Activated CD4-positive, alpha-beta T cell treated with anti-CD3 and anti-CD28 coated beads for 4 hours (primary cell): ENCODE measurements around the gene NDUFS3.

Experiments
- DNase-seq, 2 donors: peaks; one replicate each; pipeline ENCODE4 v3.0.0-alpha.2; 2020

NDUFS3 gene

GRCh38 chr11:47592251-47592650, 13.4 kb downstream of the NDUFS3 start:
- DNase-seq, result no peak

GRCh38 chr11:47592970-47593369, 14.1 kb downstream of the NDUFS3 start:
- no peak for DNase-seq

- no peak for DNase-seq
Measured at GRCh38 chr11:47593492-47593933, 14.6 kb downstream of the NDUFS3 start.

- no peak for DNase-seq
Measured at GRCh38 chr11:47593934-47594855, 15.3 kb downstream of the NDUFS3 start, which contains the start of gene C1QTNF4. C1QTNF4 (minus strand) TSS chr11:47594411; CDS start chr11:47590810, 3,601 bp downstream.

- no peak for DNase-seq
Measured at GRCh38 chr11:47595029-47595428, 16.2 kb downstream of the NDUFS3 start.

GRCh38 chr11:47595967-47596366, 17.1 kb downstream of the NDUFS3 start:
- no peak for DNase-seq

- DNase-seq, result no peak
Measured at GRCh38 chr11:47599902-47600301, 21.0 kb downstream of the NDUFS3 start.

- no peak for DNase-seq
Measured at GRCh38 chr11:47603295-47603694, 24.4 kb downstream of the NDUFS3 start.

- no peak for DNase-seq
Measured at GRCh38 chr11:47605921-47606320, 27.0 kb downstream of the NDUFS3 start.

- no peak for DNase-seq
Measured at GRCh38 chr11:47606731-47607130, 27.9 kb downstream of the NDUFS3 start.

- no peak for DNase-seq
Measured at GRCh38 chr11:47607380-47607779, 28.5 kb downstream of the NDUFS3 start.

- DNase-seq, result no peak
Measured at GRCh38 chr11:47609675-47610074, 30.8 kb downstream of the NDUFS3 start.

- no peak for DNase-seq
Measured at GRCh38 chr11:47611348-47611794, 32.5 kb downstream of the NDUFS3 start.

- DNase-seq, result no peak
Measured at GRCh38 chr11:47615249-47615648, 36.4 kb downstream of the NDUFS3 start.

- no peak for DNase-seq
Measured at GRCh38 chr11:47616726-47617416, 38.0 kb downstream of the NDUFS3 start.

- DNase-seq, result no peak
Measured at GRCh38 chr11:47617417-47617809, 38.5 kb downstream of the NDUFS3 start.

GRCh38 chr11:47620836-47621378, 42.0 kb downstream of the NDUFS3 start:
- DNase-seq, result no peak

- DNase-seq, result no peak
Measured at GRCh38 chr11:47626234-47626633, 47.4 kb downstream of the NDUFS3 start.

GRCh38 chr11:47628026-47628425, 49.2 kb downstream of the NDUFS3 start:
- DNase-seq, result no peak

GRCh38 chr11:47631473-47631872, 52.6 kb downstream of the NDUFS3 start:
- no peak for DNase-seq
